GM18505 (cell line): ENCODE data around the gene SMARCAL1.
A peak's percentile ranks its signal among the peaks of the same experiment; 100 is the strongest.
"Not testable (repeated sequence)": the region's sequence is repeated elsewhere in the genome, so short reads cannot be mapped to it uniquely, and the experiment has no call there.

Source experiments
- ATAC-seq: cut with Tn5 transposase; IDR thresholded peaks from one replicate; pipeline ENCODE4 v1.9.1; 2021; ENCODE audit not compliant: unreplicated experiment
- POLR2A ChIP-seq: IDR thresholded peaks from 4 replicates; pipeline ENCODE4 v1.6.1; 2011; ENCODE audit warnings: borderline replicate concordance; ENCODE audit not compliant: insufficient read depth, insufficient read length; ENCODE audit errors: extremely low read depth

Gene SMARCAL1

GRCh38 chr2:216412022-216412999 is at the start of gene SMARCAL1:
SMARCAL1 (plus strand) TSS chr2:216412484; CDS start chr2:216414705, 2,221 bp downstream.
- TF ChIP-seq POLR2A, result peak; percentile 74
- peak; percentile 94 for ATAC-seq

DNA sequence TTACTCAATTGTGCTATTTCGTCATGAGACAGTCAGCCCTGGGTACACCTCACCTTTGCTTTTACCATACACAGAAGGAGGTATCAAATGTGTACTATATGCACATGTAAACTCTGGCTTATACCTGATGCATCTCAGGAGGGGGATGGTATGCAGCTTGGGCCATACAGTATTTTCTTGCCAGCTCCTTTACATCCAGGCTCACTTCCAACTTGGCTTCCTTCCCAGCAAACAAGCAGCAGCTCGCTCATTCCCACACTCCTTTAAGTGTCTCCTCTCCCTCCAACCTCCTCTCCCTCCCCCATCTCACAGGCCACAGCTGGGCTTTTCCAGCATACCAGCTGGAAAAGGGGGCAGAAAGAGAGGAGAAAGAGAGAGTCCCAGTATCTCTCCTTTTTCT is 49.6 kb upstream of the SMARCAL1 start:
- TF ChIP-seq POLR2A, result no peak
- ATAC-seq, result no peak

DNA sequence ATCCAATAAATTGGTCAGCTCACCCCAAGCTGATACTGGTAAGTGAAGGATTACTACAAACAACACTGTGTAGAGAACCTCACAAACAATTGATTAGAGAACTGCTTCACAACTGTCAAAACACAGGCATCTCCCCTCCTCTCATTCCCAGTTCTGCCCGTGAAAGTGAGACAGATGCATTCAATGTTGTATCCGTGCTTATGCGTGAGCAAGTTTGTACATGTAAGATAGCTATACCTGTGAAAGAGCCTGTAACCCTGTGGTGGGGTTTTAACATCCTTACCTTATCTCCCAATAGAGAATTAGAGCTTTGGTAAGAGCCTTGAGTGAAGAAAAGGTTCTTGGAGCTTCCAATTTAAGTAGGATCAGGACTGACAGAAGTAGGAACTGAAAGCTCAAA is 49.1 kb upstream of the SMARCAL1 start:
- ATAC-seq, result no peak
- TF ChIP-seq POLR2A, result no peak

GRCh38 chr2:216365518-216365917 is 46.8 kb upstream of the SMARCAL1 start:
- no peak for TF ChIP-seq POLR2A

GRCh38 chr2:216366777-216367471 is 45.4 kb upstream of the SMARCAL1 start:
- ATAC-seq, result no peak
- no peak for TF ChIP-seq POLR2A

More at GRCh38 chr2:216365518-216365917, 46.8 kb upstream of the SMARCAL1 start:
- ATAC-seq, result no peak

DNA sequence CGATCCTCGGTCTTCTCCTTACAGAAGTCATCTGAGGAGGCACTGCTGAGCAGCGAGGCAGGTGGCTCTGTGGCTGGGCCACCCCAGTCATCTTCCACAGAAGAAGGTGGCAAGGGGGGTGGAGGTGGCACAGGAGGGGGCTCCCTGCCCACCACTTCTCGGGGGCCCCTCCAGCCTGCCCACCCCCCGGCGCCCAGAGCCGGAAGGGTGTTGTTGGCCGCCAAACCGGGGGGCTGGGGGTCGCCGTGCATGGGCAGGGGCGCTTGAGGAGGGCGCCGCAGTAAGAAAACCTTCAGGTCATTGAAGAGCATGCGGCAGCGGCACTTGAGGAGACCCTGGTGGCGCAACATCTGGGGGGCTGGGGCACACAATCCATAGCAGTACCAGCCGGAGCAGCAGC is 42.5 kb upstream of the SMARCAL1 start:
- TF ChIP-seq POLR2A, result no peak
- no peak for ATAC-seq

DNA sequence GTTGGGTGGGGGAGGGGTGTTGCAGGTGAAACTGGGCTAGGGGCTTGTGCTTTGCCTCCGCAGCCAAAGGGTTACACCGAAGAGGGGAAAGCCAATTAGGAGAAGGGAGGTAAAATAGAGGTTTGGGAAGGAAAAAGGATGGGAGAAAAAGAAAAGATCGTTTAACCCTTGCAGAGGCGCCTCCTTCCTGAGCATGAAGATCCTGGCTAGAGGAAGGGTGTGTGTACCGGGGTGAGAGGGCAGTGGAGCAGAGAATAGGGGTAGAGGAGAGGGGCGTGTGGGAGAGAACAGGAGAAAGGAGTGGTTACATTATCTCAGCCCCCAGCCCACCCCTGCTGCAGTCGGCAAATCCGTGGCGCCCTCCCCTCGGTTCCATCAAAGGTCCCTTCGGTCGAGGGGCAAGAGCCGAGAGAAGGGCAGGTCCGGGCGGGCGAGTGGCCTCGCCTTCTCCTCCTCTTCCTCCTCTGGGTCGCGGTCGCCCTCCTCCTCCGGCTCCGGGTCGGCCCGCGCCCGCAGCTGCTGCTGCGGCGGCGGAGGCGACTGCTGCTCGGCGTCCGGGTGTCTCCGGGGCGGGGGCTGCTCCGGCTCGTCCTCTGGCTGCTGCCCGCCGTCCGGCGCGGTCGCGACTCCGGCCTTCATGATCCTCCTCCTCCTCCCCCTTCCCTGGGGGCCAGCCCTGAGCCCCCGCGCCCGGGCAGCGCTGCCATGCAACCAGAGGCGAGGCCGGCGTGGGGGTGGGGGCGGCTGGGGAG is 41.1 kb upstream of the SMARCAL1 start:
- no peak for TF ChIP-seq POLR2A
- no peak for ATAC-seq

DNA sequence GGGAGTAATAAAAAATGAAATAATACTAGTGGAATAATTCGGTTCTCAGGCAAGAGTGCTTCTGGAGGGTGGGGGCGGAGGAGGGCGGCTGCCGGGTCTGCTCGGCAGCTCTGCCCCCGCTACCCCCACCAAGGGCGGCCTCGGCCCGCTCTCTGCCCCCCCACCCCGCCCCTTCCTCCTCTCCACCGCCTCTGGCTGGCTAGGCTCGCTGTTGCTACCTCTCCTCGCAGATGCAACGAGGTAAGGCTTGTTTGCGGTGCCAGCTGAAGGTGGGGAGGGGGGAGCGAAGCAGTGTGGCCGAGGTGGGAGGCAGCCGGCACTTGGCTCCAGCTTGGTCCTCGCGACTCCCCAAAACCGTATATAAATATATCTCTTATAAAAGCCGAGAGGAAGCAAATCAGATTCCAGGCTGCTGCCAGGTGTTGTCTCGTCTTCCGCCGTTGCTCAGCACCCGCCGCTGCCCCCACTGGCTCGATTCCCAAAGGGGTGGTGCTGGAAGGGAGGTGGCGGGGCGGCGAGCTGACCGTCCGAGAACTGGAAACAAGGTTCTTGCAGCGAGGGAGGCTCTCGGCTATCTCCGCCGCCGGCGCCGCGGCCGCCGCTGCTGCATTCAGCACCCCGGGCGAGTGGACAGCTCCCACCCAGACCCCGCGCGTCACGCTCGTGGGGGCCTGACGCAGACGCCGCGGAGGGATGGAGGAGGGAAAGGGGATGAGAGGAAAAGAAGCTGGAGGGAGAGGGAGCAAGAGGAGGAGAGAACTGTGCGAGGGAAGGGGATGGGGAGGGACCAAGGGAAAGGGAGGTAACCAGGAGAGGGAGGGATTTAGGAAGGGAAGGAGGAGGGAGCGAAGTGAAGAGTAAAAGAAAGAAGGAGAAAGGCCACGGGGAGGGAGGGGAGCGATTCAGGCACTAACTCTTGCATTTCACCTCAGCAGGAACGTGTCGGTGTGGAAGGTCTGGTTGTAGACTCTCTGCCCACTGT is 40.3 kb upstream of the SMARCAL1 start, which contains the start of gene MARCHF4:
Gene MARCHF4, minus strand, starts transcription at position 763 of the 982 bp plus-strand sequence. CDS start 2,223 bp downstream, outside the sequence.
- no peak for ATAC-seq
- no peak for TF ChIP-seq POLR2A

DNA sequence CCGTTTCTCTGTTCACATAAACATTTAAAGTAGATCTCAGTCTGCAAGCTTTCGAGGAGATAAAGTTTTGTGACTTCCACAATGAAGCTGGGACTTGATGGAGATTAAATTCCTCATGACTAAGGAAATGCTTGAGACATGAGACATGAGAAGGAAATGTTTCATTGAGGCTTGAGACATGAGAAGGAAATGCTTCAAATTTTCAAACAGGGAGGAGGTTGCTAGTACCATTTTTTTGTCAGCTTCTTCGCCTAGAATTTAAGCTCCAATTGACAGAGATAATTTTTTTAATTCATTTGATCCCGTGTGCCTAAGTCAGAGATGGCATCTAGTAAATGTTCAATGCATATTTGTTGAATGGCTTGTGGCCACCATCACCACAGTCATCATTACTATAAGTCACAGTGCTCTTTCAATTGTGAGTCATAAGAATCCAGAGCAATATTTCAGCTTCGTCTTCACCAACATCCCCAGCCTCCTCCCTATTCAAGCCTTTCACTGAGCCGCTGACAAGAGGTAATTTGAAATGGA is 39.5 kb upstream of the SMARCAL1 start:
- TF ChIP-seq POLR2A, result no peak
- ATAC-seq, result no peak

DNA sequence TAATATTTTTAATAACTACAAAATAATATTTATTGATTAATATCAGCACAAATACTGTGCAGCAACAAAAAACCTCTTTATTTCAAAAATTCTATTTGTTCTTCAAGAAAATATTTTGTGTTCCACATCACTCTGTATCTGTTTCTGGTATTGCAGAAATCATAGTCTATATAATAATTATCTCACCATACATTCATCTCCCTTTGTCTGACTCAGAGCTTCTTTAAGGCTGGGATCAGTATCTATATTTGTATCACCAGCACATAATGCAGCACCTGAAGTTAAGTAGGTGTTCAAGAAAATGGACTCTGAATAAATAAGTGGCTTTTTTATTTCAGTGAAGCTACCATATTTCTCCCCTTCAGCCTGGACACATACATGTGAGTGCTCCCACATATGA is 38.4 kb upstream of the SMARCAL1 start:
- no peak for TF ChIP-seq POLR2A
- ATAC-seq, result no peak

GRCh38 chr2:216375286-216375685 is 37.0 kb upstream of the SMARCAL1 start:
- no peak for TF ChIP-seq POLR2A
- no peak for ATAC-seq

- TF ChIP-seq POLR2A, result no peak
- no peak for ATAC-seq
These were observed 32.3 kb upstream of the SMARCAL1 start for GRCh38 chr2:216379977-216380376.

DNA sequence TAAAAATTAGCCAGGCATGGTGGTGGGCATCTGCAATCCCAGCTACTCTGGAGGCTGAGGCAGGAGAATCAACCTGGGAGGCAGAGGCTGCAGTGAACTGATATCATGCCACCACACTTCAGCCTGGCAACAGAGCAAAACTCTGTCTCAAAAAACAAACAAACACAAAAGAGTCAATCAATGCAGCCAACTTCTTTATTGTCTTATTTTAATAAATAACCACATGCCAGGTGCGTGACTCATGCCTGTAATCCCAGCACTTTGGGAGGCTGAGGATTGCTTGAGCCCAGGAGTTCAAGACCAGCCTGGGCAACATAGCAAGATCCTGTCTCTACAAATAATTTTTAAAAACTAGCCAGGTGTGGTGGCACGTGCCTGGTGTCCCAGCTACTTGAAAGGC is 27.9 kb upstream of the SMARCAL1 start:
- not testable (repeated sequence) for ATAC-seq
